Omental fat pad (tissue), 4 donors: ENCODE results near the gene MXD3. TPM values are rescaled to one million over a fixed set of nuclear protein-coding genes. Genes with fewer than 3 reads are reported as not detected.
A peak's percentile ranks its signal among the peaks of the same experiment; 100 is the strongest.

Experiments used
- ATAC-seq: fragments of 150-250 bp; one replicate; pipeline ENCODE4 v1.9.1; 2016; ENCODE audit warnings: mild to moderate bottlenecking, moderate library complexity; ENCODE audit not compliant: low FRiP score
- DNase-seq: peaks from one replicate; pipeline ENCODE4 v3.0.0-alpha.2; 2019; ENCODE audit warnings: low spot score
- total RNA-seq, 4 donors: library from RNA; depleted of rRNA; stranded (reverse); fragments of >200 nt; gene quantifications; one replicate each; pipeline ENCODE4 v1.1.0, GENCODE V29; 2016
- TF ChIP-seq, protein P1 (sequence below), 3 donors: fragments of 450-650 bp; IDR thresholded peaks; one replicate each; pipeline ENCODE4 v1.5.1; 2016 to 2017; ENCODE audit warnings: antibody characterized with exemption in 3 of 3, mild to moderate bottlenecking in 3 of 3, moderate library complexity in 2 of 3

Gene MXD3
- total RNA-seq, 4 donors from 2014 or later: 3.5 to 26.8 (median 4.8) TPM

DNA sequence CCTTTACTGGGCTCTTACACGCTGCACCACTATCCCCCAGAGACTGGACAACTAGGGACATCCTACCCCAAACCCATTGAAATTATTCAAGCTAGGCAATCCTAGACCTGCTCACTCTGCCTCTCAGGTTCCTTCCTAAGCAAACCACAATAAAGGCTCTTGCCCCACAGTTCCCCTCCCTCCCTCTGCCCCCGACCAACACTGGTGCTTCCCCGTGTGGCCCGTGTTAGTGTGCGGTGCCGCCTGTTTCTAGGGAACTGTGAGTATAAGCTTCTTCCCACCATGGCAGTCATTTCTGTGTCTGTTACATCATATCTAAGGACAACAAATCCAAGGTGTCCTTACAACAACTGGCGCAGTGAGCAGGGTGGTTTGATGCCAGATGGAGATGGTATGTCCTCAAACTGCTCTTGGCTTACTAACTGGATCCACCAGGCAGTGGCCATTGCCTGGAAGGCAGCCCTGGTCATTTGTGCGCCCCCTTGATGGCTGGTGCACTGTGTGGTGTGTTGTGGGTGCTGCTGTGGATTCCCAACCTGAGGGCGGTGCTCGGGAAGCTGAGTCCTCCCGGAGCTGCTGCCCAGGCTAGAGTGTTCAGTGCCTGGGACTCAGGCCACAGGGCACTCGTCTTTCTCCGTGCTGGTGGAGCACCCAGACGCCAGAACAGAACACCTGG is 8.4 kb upstream of the MXD3 start:
- TF ChIP-seq, protein P1, sequence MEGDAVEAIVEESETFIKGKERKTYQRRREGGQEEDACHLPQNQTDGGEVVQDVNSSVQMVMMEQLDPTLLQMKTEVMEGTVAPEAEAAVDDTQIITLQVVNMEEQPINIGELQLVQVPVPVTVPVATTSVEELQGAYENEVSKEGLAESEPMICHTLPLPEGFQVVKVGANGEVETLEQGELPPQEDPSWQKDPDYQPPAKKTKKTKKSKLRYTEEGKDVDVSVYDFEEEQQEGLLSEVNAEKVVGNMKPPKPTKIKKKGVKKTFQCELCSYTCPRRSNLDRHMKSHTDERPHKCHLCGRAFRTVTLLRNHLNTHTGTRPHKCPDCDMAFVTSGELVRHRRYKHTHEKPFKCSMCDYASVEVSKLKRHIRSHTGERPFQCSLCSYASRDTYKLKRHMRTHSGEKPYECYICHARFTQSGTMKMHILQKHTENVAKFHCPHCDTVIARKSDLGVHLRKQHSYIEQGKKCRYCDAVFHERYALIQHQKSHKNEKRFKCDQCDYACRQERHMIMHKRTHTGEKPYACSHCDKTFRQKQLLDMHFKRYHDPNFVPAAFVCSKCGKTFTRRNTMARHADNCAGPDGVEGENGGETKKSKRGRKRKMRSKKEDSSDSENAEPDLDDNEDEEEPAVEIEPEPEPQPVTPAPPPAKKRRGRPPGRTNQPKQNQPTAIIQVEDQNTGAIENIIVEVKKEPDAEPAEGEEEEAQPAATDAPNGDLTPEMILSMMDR (IDR thresholded peaks at IDR 0.05): no peak
- DNase-seq (no peak), ATAC-seq (no peak)

DNA sequence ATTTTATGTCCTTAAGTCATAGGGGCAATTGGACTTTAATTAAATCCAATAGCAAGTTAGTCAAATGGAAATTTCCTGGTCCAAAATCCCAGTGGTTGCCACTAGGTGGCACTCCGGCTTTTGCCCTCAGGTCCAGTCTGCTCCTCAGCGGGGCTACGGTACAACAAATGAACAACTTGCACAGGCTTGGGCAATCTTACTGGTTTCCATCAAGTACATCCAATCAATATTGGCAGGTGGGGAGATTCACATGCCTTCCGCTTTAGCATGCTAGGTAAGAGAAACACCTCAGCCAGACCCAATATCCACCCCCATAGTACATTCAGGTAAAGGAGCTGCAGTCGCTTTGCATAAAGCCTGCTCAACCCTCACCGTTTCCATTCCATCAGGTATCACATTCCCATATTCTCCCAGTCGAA is 6.3 kb upstream of the MXD3 start:
- DNase-seq (peak; percentile 64), ATAC-seq (no peak)
- TF ChIP-seq, protein P1 (IDR thresholded peaks at IDR 0.05): peak in 1 of 3 donors; percentile 79

DNA sequence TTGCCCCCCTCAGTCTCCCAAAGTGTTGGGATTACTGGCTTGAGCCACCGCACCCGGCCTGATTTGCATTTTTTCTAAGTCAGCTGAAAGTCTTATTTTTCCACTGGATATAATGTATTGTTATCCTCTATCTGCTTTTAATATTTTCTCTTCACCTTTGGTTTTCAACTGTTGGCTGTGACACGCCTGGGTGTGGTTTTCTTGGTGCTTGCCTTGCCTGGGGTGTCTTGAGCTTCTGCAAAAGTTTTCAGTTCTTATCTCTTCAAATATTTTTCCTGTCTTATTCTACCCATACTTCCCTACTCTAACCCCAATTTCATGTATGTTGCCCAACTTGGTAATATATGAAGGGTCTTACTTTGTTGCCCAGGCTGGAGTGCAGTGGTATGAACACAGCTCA is 4.3 kb upstream of the MXD3 start:
- TF ChIP-seq, protein P1 (IDR thresholded peaks at IDR 0.05): no peak
- no peak for DNase-seq
- ATAC-seq: no peak

DNA sequence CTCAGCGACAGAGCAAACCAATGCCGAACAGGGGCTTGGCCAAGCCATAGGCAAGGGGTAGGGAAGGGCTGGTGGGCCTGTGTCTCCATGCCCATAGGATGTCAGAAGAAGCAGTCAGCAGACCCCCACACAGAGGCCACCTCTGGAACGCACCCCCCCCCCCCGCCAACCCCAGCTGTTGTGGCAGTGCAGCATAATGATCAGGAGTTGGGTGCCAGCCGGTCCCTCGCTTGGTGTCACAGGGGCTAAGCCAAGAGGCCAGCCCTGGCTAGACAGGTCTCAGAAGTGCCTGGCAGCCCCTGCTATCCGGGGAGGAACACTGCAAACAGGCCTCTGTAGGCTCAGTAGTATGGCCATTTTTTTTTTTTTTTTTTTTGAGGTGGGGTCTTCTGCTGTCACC is 3.7 kb upstream of the MXD3 start:
- TF ChIP-seq, protein P1 (IDR thresholded peaks at IDR 0.05): no peak
- no peak for DNase-seq

DNA sequence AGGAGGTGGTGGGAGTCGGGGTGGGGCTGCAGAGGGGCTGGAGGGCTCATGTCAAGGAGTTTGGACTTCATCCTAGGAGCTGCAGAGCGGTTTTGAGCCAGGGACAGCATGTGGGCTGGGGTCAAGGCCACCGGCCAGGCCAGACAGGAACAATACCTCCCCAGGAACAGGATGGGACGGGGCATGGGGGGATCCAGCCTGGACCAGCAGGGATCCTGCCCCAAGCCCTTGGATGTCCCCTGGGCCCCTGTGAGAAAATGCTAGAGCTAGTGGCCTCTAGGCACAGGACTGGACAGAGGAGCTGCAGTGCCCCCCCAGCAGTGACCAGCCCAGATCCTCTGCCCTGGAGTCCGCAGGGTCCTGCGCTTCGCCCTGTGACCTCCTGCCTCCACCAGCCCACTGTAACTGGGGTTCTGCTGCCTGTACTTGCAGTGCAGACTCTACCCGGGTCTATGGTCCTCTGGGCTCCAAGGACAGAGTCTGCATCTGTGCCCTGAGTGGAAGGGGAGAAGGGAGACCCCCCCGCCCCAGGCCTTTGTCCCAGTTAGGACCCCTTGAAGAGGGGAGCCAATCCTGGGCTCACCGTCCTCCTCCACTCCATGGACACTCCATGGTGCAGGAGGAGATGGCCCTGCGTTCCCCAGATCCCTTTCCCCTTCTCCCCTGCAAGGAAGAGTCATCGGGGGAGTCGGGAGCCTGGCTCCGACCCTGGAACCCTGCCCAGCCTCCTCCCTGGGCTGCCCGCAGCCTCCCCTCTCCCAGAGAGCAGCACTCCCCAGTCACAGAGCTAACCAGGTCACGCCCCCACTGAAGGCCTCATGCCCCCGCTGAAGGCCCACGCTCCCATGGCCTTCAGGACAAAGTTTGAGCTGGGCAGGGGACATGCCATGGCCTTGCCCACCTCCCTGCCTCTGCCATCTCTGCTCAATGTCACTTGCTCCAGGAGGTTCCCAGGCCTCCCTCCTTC is 3.0 kb upstream of the MXD3 start:
- TF ChIP-seq, protein P1 (IDR thresholded peaks at IDR 0.05): no peak
- DNase-seq: no peak
- no peak for ATAC-seq

More for the DNA sequence above, 3.7 kb upstream of the MXD3 start:
- no peak for ATAC-seq

DNA sequence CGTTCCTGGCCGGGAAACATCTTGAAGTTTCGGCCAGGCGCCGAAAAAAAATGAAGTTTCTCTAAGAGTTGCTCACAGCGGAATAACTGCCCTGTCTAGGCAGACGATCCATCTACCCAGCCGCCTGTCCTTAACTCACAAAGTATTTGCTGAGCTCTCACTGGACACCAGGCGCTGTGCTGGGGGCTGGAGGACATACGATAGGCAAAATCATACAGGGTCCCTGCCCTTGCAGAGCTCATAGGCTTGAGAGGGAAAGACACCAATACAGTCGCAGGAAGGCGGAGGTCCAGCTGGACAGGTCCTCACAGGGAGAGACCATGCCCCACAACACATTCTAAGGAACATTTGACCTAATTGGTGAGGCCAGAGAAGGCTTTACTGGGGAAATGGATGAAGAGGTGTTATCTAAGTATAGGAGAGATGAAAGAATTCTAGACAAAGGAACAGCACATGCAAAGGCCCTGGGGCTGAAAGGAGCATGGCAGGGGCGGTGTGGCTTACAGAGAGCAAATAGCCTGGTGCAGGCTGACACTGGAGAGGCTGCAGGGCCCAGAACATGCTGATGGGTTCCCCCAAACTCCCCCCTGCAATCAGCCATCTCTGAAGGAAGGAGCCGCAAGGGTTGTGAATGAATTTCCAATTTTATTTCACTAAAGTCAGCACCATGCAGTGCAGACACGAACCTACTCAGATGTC is 2.0 kb upstream of the MXD3 start:
- no peak for DNase-seq
- ATAC-seq: no peak
- TF ChIP-seq, protein P1 (IDR thresholded peaks at IDR 0.05): no peak
